ENCODE results near the gene MAML3.
A peak's percentile ranks its signal among the peaks of the same experiment; 100 is the strongest.

The MAML3 gene

GRCh38 chr4:139768896-139769295 is 385.1 kb downstream of the MAML3 start:
- no peak for DNase-seq

GRCh38 chr4:139768366-139768765 is 385.6 kb downstream of the MAML3 start:
- DNase-seq, result no peak

- DNase-seq, result no peak
These were observed 386.4 kb downstream of the MAML3 start for GRCh38 chr4:139767585-139767984.

- no peak for DNase-seq
These were observed 386.8 kb downstream of the MAML3 start for GRCh38 chr4:139767168-139767567.

GRCh38 chr4:139764686-139765310 is 389.2 kb downstream of the MAML3 start:
- DNase-seq, result no peak

- DNase-seq, result no peak
These were observed 389.8 kb downstream of the MAML3 start for GRCh38 chr4:139764182-139764581.

GRCh38 chr4:139763672-139764071 is 390.3 kb downstream of the MAML3 start:
- DNase-seq, result no peak

- no peak for DNase-seq
These were observed 390.8 kb downstream of the MAML3 start for GRCh38 chr4:139763205-139763604.

GRCh38 chr4:139762720-139763119 is 391.3 kb downstream of the MAML3 start:
- DNase-seq, result no peak

GRCh38 chr4:139761461-139761860 is 392.5 kb downstream of the MAML3 start:
- no peak for DNase-seq

- no peak for DNase-seq
These were observed 393.4 kb downstream of the MAML3 start for GRCh38 chr4:139760567-139760966.

GRCh38 chr4:139759097-139759496 is 394.9 kb downstream of the MAML3 start:
- no peak for DNase-seq

- no peak for DNase-seq
These were observed 397.4 kb downstream of the MAML3 start for GRCh38 chr4:139756391-139757180.

- no peak for DNase-seq
These were observed 399.0 kb downstream of the MAML3 start for GRCh38 chr4:139754938-139755337.

GRCh38 chr4:139753686-139754085 is 400.3 kb downstream of the MAML3 start:
- no peak for DNase-seq

- DNase-seq, result no peak
These were observed 404.0 kb downstream of the MAML3 start for GRCh38 chr4:139749835-139750498.

- DNase-seq, result no peak
These were observed 404.6 kb downstream of the MAML3 start for GRCh38 chr4:139749338-139749737.

GRCh38 chr4:139746431-139747171 is 407.4 kb downstream of the MAML3 start:
- no peak for DNase-seq

- no peak for DNase-seq
These were observed 408.8 kb downstream of the MAML3 start for GRCh38 chr4:139745111-139745639.

- DNase-seq, result no peak
These were observed 409.8 kb downstream of the MAML3 start for GRCh38 chr4:139744232-139744631.

GRCh38 chr4:139743027-139743426 is 411.0 kb downstream of the MAML3 start:
- no peak for DNase-seq

GRCh38 chr4:139740531-139741041 is 413.4 kb downstream of the MAML3 start:
- peak; percentile 32 for DNase-seq

GRCh38 chr4:139740121-139740520 is 413.9 kb downstream of the MAML3 start:
- no peak for DNase-seq

Data from NCI-H1105 (cell line).